Activated CD8-positive, alpha-beta T cell treated with anti-CD3 and anti-CD28 coated beads, Interleukin-2, amount 10 ng/mL, durations not matched to agents 7 days and 5 days (primary cell): Measurements from ENCODE around the gene CCNI. TPM values are rescaled to one million over a fixed set of nuclear protein-coding genes. Genes with fewer than 3 reads are reported as not detected.

Source experiments
- ATAC-seq: fragments of 150-1000 bp; cut with Tn5 transposase; one replicate; pipeline ENCODE4 v1.10.0; 2021; ENCODE audit warnings: moderate library complexity
- CTCF ChIA-PET: fragments of 350-600 bp; sonication (Branson Sonifier 250); formaldehyde crosslinking; loops from one replicate; lab custom pipeline; 2021; ENCODE audit warnings: antibody characterized with exemption; lab: Charles Lee
- POLR2A ChIA-PET: fragments of 350-600 bp; sonication (Branson Sonifier 250); formaldehyde crosslinking; loops from one replicate; lab custom pipeline; 2021; ENCODE audit warnings: antibody characterized with exemption; lab: Charles Lee
- DNase-seq: peaks from one replicate; pipeline ENCODE4 v3.0.0-alpha.2; 2020
- H3K27ac Mint-ChIP-seq: one replicate; pipeline ENCODE4 v1.8.0; 2021; ENCODE audit warnings: mild to moderate bottlenecking, mixed read lengths
- H3K27me3 Mint-ChIP-seq: one replicate; pipeline ENCODE4 v1.8.0; 2021; ENCODE audit warnings: low read depth, mixed read lengths
- H3K36me3 Mint-ChIP-seq: one replicate; pipeline ENCODE4 v1.8.0; 2021; ENCODE audit warnings: low read depth, mixed read lengths
- H3K4me1 Mint-ChIP-seq: one replicate; pipeline ENCODE4 v1.8.0; 2021; ENCODE audit warnings: low read depth, mixed read lengths
- H3K4me3 Mint-ChIP-seq: one replicate; pipeline ENCODE4 v1.8.0; 2021; ENCODE audit warnings: mild to moderate bottlenecking, mixed read lengths
- H3K9me3 Mint-ChIP-seq: one replicate; pipeline ENCODE4 v1.8.0; 2022; ENCODE audit warnings: mixed read lengths; ENCODE audit not compliant: insufficient read depth
- total RNA-seq, 2 experiments: library from RNA; stranded (reverse); gene quantifications; one replicate each; pipeline ENCODE4 v1.2.3, GENCODE V29; 2021

CCNI gene
- total RNA-seq, 2 experiments from 2014 or later: 203 to 216 TPM

- peaks cover 52% of the 10 kb centered on the region for H3K36me3 Mint-ChIP-seq
- ChIA-PET POLR2A (no interaction called here), CTCF (no interaction called here)
- DNase-seq: no peak
- no peak overlapping the region for H3K4me3 Mint-ChIP-seq
- no peaks in the 10 kb centered on the region for H3K27me3 Mint-ChIP-seq
- ATAC-seq: no peak
- H3K27ac Mint-ChIP-seq: no peak overlapping the region
- H3K4me1 Mint-ChIP-seq: peaks cover 19% of the 10 kb centered on the region
- H3K9me3 Mint-ChIP-seq: no peaks in the 10 kb centered on the region
These were observed 73.3 kb downstream of the CCNI start for GRCh38 chr4:77002321-77003107.

- Mint-ChIP-seq H3K27ac (no peak overlapping the region), H3K9me3 (no peaks in the 10 kb centered on the region), H3K27me3 (no peaks in the 10 kb centered on the region), H3K36me3 (peaks cover 53% of the 10 kb centered on the region), H3K4me3 (no peak overlapping the region), H3K4me1 (peaks cover 13% of the 10 kb centered on the region)
- POLR2A ChIA-PET: no interaction called here
- ATAC-seq (no peak), DNase-seq (no peak)
- CTCF ChIA-PET: interaction anchor here (0.7 kb wide), 1 partner anchor 43 kb away, joined by 3 read pairs; no protein-coding TSS in a partner anchor
These were observed 73.9 kb downstream of the CCNI start for GRCh38 chr4:77001907-77002306.

- Mint-ChIP-seq H3K36me3 (peaks cover 46% of the 10 kb centered on the region), H3K4me1 (peaks cover 30% of the 10 kb centered on the region)
- ATAC-seq: no peak
These were observed 77.4 kb downstream of the CCNI start for GRCh38 chr4:76998251-76998901.

GRCh38 chr4:76997532-76997931, 78.3 kb downstream of the CCNI start:
- ChIA-PET CTCF (interaction anchor here (1.8 kb wide), 1 partner anchor 206 kb away, joined by 4 read pairs; no protein-coding TSS in a partner anchor), POLR2A (no interaction called here)
- DNase-seq: no peak
- no peaks in the 10 kb centered on the region for H3K27me3 Mint-ChIP-seq
- H3K4me3 Mint-ChIP-seq: no peak overlapping the region
- peaks cover 4% of the 10 kb centered on the region for H3K9me3 Mint-ChIP-seq
- no peak for ATAC-seq
- H3K27ac Mint-ChIP-seq: no peak overlapping the region
- H3K36me3 Mint-ChIP-seq: peaks cover 48% of the 10 kb centered on the region
- peaks cover 32% of the 10 kb centered on the region for H3K4me1 Mint-ChIP-seq

More at GRCh38 chr4:76998251-76998901, 77.4 kb downstream of the CCNI start:
- POLR2A ChIA-PET: no interaction called here
- no peak overlapping the region for H3K4me3 Mint-ChIP-seq
- CTCF ChIA-PET: interaction anchor here (1.8 kb wide), 1 partner anchor 205 kb away, joined by 4 read pairs; no protein-coding TSS in a partner anchor
- H3K27ac Mint-ChIP-seq: peak overlapping the region; percentile 26
- no peak for DNase-seq
- H3K27me3 Mint-ChIP-seq: no peaks in the 10 kb centered on the region
- no peaks in the 10 kb centered on the region for H3K9me3 Mint-ChIP-seq

Other genes starting within 250 kb of the CCNI start
- not detected for gene SOWAHB, start 177.8 kb downstream of the CCNI start, total RNA-seq
- gene SEPTIN11, start 126.2 kb downstream of the CCNI start, total RNA-seq: 10 to 100 TPM; 67.0 to 77.4 TPM
- gene CCNG2, start 81.2 kb upstream of the CCNI start, total RNA-seq: 10 to 100 TPM; 26.9 TPM